Left lung (tissue), 14 donors: ENCODE measurements around the gene TIPIN. TPM values are rescaled to one million over a fixed set of nuclear protein-coding genes. Genes with fewer than 3 reads are reported as not detected.

Source experiments
- ATAC-seq: fragments of 200-7000 bp; cut with Tn5 transposase; one replicate; pipeline ENCODE4 v1.9.1; 2020; ENCODE audit warnings: moderate library complexity
- DNase-seq, 4 donors: peaks; one replicate each; pipeline ENCODE4 v3.0.0-alpha.2; 2013 to 2020
- H3K27ac ChIP-seq, 2 donors: fragments of 200-600 bp; sonication (generic) in 1 of 2; one replicate each; pipeline versions ENCODE4 v1.5.0 to v1.8.0; 2020 to 2021
- H3K27me3 ChIP-seq, 2 donors: fragments of 200-600 bp; sonication (generic) in 1 of 2; one replicate each; pipeline versions ENCODE4 v1.5.0 to v1.8.0; 2020 to 2021
- H3K36me3 ChIP-seq, 2 donors: fragments of 200-600 bp; sonication (generic) in 1 of 2; one replicate each; pipeline versions ENCODE4 v1.5.0 to v1.8.0; 2020 to 2021
- H3K4me1 ChIP-seq, 2 donors: fragments of 200-600 bp; one replicate each; pipeline ENCODE4 v1.8.0; 2021
- H3K4me3 ChIP-seq, 2 donors: fragments of 200-600 bp; sonication (generic) in 1 of 2; one replicate each; pipeline versions ENCODE4 v1.5.0 to v1.8.0; 2020 to 2021; ENCODE audit warnings: mild to moderate bottlenecking in 1 of 2
- H3K9me3 ChIP-seq, 2 donors: fragments of 200-600 bp; sonication (generic) in 1 of 2; one replicate each; pipeline versions ENCODE4 v1.5.0 to v1.8.0; 2020 to 2021
- CTCF ChIP-seq, 2 donors: fragments of 200-600 bp; sonication (generic) in 1 of 2; IDR thresholded peaks; one replicate each; pipeline versions ENCODE4 v1.5.0 to v1.8.0; 2021; ENCODE audit warnings: antibody characterized with exemption in 2 of 2
- intact Hi-C, 2 donors: fragments of 100-400 bp; cut with DNase I; formaldehyde crosslinking; loops; one replicate each; pipeline versions ENCODE4 v1.11.2 to v1.14.2; 2022
- long read RNA-seq, 12 donors: library from polyadenylated mRNA in 2 of 12; unstranded in 2 of 12; transcript quantifications; one replicate each; pipeline ENCODE4 v2.0.0 and lab custom pipeline, GENCODE V29; 2019 to 2026
- polyA plus RNA-seq, 6 donors: library from polyadenylated mRNA; unstranded; fragments of 120-200 nt; gene quantifications; one replicate each; pipeline ENCODE4 v1.2.1, GENCODE V29; 2013; ENCODE audit not compliant: insufficient read length in 6 of 6
- total RNA-seq, 2 donors: library from RNA; stranded (reverse); fragmentation: NEBNext Ultra II Directional; extraction: Animal tissue kit (Norgen Biotek cat#: 25700); gene quantifications; one replicate each; pipeline ENCODE4 v1.2.1, GENCODE V29; 2021
- donor health status: DM: no; HTN: yes; CAD: no.
- donor health status: DM: no; HTN: no; CAD: no.

Gene TIPIN, protein sequence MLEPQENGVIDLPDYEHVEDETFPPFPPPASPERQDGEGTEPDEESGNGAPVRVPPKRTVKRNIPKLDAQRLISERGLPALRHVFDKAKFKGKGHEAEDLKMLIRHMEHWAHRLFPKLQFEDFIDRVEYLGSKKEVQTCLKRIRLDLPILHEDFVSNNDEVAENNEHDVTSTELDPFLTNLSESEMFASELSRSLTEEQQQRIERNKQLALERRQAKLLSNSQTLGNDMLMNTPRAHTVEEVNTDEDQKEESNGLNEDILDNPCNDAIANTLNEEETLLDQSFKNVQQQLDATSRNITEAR
- total RNA-seq (10 to 100 TPM in 1 of 2 donors, 1 to 10 TPM in 1; 7.1 to 11.1 TPM), polyA plus RNA-seq (10 to 100 TPM; 16.7 to 23.1 (median 18.3) TPM)
- long read RNA-seq, donor 1, partial matches to known transcripts, result 0 of 3 reads
- long read RNA-seq, donor 1, other reads (novel, unspliced or antisense), result 0 of 3 reads
- long read RNA-seq, donor 2, partial matches to known transcripts, result 0 of 2 reads
- long read RNA-seq, donor 2, other reads (novel, unspliced or antisense), result 0 of 2 reads
- long read RNA-seq, donor 3, partial matches to known transcripts, result 0 of 4 reads
- long read RNA-seq, donor 3, other reads (novel, unspliced or antisense), result 0 of 4 reads
- long read RNA-seq, donor 4, partial matches to known transcripts, result 2 of 6 reads
- long read RNA-seq, donor 4, other reads (novel, unspliced or antisense), result 2 of 6 reads
- long read RNA-seq, donor 5, partial matches to known transcripts, result 0 of 2 reads
- long read RNA-seq, donor 5, other reads (novel, unspliced or antisense), result 0 of 2 reads
- long read RNA-seq, donor 6, partial matches to known transcripts, result 0 of 3 reads
- long read RNA-seq, donor 6, other reads (novel, unspliced or antisense), result 0 of 3 reads
- long read RNA-seq, donor 7, result 0 reads
- long read RNA-seq, donor 8, partial matches to known transcripts, result 0 of 3 reads
- long read RNA-seq, donor 8, other reads (novel, unspliced or antisense), result 0 of 3 reads
- long read RNA-seq, donor 9, result 0 reads
- long read RNA-seq, donor 10, partial matches to known transcripts, result 3 of 10 reads
- long read RNA-seq, donor 10, other reads (novel, unspliced or antisense), result 3 of 10 reads
- long read RNA-seq, donor 11, result 0 reads
- long read RNA-seq, donor 12, partial matches to known transcripts, result 0 of 3 reads
- long read RNA-seq, donor 12, other reads (novel, unspliced or antisense), result 0 of 3 reads

- intact Hi-C loops, result no loop called here
- Histone ChIP-seq H3K9me3 (no peaks in the 10 kb centered on the region), H3K36me3 (peaks cover 0 to 13% of the 10 kb centered on the region in 2 donors), H3K4me1 (peaks cover 0 to 11% of the 10 kb centered on the region in 2 donors), H3K27ac (peak within 1 kb of the TSS; percentile 50 to 75), H3K4me3 (peak within 1 kb of the TSS; percentile 61 to 70), H3K27me3 (no peaks in the 10 kb centered on the region)
- TF ChIP-seq CTCF (IDR thresholded peaks at IDR 0.05), result no peak
- ATAC-seq, result peak; percentile 99
- DNase-seq, result peak; percentile 94 to 98 (median 98)
Observed at GRCh38 chr15:66356359-66357236, at the start of gene TIPIN. Gene TIPIN, minus strand, starts transcription at chr15:66356685. Its CDS starts 3,738 bp downstream, at chr15:66352947.

DNA sequence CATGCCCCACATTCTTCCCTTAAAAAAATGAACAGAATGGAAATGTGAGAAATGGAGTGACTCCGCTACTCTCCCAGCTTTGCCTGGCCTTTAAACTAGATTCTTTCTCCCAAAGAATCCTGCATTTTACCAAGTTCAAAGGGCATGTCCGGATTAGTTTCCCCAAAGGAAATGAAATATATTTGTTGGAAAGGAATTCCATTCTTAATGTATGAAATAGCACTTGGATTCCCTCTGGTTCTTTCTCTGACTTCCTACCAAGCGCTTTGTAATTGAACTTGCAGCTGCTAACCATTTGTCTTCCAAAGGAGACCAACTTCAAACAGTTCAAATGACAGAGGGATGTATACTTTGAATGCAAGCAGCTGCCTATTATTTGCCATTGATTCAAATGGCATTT is 49.1 kb upstream of the TIPIN start:
- TF ChIP-seq CTCF (IDR thresholded peaks at IDR 0.05), result no peak
- Histone ChIP-seq H3K36me3 (no peaks in the 10 kb centered on the region), H3K4me3 (no peak overlapping the region), H3K4me1 (peaks cover 21 to 100% of the 10 kb centered on the region in 2 donors), H3K27ac (peak overlapping the region; percentile 65 to 67), H3K9me3 (no peaks in the 10 kb centered on the region), H3K27me3 (no peaks in the 10 kb centered on the region)
- ATAC-seq, result no peak
- intact Hi-C loops, result no loop called here
- peak in 2 of 4 donors; percentile 69 to 71 for DNase-seq

DNA sequence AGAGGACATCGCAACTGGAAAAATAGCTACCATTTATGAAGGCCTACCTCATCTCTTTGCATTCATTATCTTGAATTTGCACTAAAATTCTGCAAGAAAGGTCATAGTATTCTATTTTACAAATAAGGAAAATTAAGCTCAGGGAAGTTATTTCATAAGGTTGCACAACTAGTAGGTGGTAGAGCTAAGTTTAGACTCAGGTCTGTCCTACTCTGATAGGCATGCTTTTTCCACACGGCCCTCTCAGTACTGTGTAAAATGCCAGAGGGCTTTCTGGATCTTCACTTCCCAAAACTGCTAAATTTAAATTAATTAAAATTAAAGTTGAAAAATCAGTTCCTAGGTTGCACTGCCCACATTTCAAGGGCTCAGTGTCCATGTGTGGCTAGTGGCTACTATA is 48.5 kb upstream of the TIPIN start:
- TF ChIP-seq CTCF (IDR thresholded peaks at IDR 0.05), result no peak

DNA sequence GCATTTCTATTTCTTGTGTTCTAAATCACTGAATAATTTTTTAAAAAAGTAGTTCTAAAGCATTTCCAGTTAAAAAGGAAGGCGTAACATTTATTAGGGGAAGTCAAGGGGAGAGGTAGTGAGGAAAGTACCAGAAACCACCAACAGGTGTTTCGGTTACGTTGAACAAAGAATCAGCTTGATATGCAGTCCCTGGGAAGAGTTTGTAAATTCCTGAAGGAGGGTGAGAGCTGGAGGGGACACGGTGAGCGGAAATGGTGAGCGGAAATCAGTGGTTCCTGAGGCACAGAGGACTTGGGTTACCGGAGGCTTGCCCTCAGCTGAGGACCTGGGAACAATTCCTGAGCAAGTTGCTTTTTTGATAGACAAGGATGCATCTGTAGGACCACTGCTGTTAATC is 48.0 kb upstream of the TIPIN start:
- Histone ChIP-seq H3K36me3 (peaks cover 0 to 2% of the 10 kb centered on the region in 2 donors), H3K9me3 (no peaks in the 10 kb centered on the region), H3K4me3 (no peak overlapping the region), H3K27ac (peak overlapping the region; percentile 65 to 67), H3K27me3 (no peaks in the 10 kb centered on the region), H3K4me1 (peaks cover 12 to 100% of the 10 kb centered on the region in 2 donors)
- TF ChIP-seq CTCF (IDR thresholded peaks at IDR 0.05), result peak in 1 of 2 donors; percentile 43
- ATAC-seq, result peak; percentile 67
- no peak for DNase-seq
- intact Hi-C loops, result no loop called here

More for the DNA sequence above, 48.5 kb upstream of the TIPIN start:
- H3K27ac ChIP-seq, result peak overlapping the region; percentile 65 to 67
- H3K4me3 ChIP-seq, result no peak overlapping the region
- no peaks in the 10 kb centered on the region for H3K36me3 ChIP-seq
- DNase-seq (no peak), ATAC-seq (peak; percentile 54)
- H3K27me3 ChIP-seq, result no peaks in the 10 kb centered on the region
- peaks cover 16 to 100% of the 10 kb centered on the region in 2 donors for H3K4me1 ChIP-seq
- intact Hi-C loops, result no loop called here
- no peaks in the 10 kb centered on the region for H3K9me3 ChIP-seq
